Measurements from ENCODE around the gene HOPX.
A peak's percentile ranks its signal among the peaks of the same experiment; 100 is the strongest.
"Not testable (repeated sequence)": the region's sequence is repeated elsewhere in the genome, so short reads cannot be mapped to it uniquely, and the experiment has no call there.

Gene HOPX, protein sequence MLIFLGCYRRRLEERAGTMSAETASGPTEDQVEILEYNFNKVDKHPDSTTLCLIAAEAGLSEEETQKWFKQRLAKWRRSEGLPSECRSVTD

DNA sequence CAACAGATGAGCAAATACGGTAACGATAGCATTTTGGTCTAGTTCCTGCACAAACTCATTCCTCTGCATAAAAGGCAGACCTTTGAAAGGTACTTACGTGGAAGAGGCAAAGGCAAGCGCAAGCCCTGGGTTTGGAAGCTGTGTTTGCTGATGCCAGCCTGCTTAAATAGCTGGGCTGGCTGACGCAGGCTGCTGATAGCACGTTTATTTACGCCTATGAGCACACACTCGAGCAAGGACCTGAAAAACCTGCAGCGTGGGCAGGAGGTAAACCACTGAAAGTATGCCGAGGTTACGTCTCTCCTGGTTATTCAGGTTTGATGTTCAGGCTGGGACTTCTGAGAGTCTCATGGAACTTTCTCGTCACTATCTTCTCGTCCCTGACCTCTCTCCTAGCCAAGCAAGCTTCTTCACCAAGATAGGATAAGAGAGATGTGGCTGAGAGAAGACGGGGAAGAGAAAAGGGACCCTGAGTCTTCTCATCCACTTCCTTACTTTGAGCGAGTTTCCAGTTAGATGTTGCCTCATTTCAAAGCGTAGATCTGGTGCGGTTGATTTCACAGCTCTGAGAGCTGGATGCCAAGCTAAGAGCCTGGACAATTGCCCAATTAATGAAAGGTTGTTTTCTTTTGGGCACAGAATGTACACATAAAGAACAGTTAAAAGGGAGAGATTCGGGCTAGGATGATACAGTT is at the start of gene HOPX:
Gene HOPX (minus strand): TSS at position 139 of the 695 bp plus-strand sequence. CDS start 23,480 bp downstream, outside the sequence.
- peak; percentile 47 for DNase-seq (ENCODE audit: low read depth, low spot score)

DNA sequence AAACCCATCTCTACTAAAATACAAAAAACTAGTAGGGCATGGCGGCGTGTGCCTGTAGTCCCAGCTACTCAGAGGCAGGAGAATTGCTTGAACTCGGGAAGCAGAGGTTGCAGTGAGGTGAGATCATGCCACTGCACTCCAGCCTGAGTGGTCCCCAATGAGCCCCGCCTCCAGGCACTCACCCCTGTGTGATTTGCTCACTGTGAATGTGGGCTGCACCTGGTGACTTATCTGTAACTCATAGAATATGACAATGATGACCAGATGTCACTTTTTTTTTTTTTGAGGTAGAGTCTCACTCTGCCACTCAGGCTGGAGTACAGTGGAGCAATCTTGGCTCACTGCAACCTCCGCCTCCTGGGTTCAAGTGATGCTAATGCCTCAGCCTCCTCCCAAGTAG is 49.0 kb upstream of the HOPX start:
- DNase-seq (ENCODE audit: low read depth, low spot score), result no peak

DNA sequence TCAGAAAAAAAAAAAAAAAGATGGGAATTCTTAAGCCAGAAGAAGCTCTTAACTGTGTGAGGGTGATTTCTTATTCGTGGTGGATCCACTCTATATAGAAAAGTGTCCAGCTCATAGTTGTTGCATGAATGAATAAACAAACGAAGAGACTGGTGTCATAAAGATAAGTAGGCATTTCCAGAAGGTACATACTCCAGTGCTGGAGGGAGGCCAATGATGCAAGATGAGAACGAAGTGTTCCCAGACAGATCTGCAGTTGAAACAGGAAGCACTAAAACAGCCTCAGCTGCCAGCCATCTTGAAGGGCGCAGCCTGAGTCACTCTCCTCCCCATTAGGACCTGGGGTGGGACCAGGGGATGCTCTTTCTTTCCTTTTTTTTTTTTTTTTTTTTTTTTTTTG is 47.4 kb upstream of the HOPX start:
- no peak for DNase-seq (ENCODE audit: low read depth, low spot score)

DNA sequence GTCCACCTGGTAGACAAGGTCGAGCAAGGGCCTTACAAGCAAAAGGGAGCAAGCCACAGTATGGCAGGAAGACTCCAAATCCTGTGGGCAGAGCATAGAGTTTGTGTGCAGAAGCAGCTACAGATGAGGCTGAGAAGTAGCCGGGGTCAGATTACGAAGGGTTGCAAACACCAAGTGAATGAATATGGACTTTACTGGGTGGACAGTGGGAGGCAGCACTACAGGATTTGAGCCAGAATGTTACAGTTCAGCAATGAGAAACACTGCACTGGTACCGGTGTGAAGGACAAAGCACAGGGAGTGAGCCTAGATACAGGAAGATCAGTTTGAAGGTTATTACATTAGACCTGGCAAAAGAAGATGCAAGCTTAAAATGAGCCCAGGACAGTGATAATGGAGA is 46.1 kb upstream of the HOPX start:
- DNase-seq (ENCODE audit: low read depth, low spot score), result no peak

DNA sequence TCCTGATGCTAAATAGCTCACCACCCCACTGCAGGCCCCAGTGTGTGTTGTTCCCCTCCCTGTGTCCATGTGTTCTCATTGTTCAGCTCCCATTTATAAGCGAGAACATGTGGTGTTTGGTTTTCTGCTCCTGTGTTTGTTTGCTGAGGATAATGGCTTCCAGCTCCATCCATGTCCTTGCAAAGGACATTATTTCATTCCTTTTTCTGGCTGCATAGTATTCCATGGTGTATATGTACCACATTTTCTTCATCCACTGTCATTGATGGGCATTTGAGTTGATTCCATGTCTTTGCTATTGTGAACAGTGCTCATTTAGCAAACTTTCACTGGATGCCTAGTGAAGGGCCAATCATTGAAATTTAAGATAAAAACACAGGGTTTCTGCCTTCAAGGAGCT is 45.5 kb upstream of the HOPX start:
- not testable (repeated sequence) for DNase-seq (ENCODE audit: low read depth, low spot score)

DNA sequence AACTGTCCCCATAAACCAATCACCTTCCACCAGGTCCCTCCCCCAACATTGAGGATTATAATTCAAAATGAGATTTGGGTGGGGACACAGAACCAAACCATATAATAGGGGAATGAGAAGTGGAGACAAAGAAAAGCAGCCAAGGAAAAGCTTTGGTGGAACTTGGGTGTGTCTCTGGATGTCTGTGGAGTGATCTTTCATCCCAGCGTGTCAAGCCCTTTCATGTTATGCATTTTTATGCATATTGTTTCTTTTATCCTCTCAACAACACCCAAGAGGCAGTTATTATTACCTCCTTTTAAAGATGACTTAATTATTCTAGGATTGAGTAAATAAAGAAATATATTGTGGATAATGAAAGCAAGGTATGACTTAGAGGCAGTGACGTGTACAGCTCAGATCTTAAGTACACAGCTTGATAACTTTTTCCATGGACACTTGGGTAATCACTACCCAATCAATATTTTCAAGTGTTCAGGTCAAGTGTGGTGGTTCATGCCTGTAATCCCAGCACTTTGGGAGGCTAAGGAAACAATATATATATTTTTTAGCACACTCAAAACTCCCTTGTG is 42.6 kb upstream of the HOPX start:
- no peak for DNase-seq (ENCODE audit: low read depth, low spot score)

DNA sequence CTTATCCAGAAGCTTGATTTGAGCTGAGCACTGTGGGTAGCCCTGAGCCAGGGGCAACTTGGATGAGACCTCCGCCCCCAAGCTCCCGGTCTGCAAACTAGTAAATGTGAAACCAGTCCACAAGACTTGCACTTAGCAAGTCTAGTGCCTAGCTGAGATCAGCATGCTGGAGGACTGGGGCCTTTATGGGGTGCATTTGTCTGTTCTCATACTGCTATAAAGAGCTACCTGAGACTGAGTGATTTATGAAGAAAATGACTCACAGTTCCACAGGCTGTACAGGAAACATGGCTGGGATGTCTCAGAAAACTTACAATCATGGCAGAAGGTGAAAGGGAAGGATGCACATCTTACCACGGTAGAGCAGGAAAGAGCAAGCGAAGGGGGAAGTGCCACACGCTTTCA is 42.1 kb upstream of the HOPX start:
- no peak for DNase-seq (ENCODE audit: low read depth, low spot score)

DNA sequence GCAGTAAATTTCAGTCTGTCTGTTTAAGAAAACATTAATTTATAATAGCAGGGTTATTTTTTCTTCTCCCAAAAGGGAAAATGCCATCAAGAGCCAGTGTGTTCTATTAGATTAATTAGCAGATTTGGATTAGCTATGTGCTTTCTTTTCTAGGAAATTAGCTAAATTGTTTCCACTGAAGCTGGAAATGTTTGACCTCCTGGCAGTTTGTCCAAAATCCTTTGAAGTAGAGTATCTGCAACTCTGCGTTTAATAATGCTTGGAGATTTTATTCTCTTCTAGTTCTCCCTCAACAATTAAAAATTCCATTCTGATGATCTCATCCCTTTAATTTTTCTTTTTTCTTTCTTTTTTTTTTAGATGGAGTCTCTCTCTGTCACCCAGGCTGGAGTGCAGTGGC is 27.1 kb upstream of the HOPX start:
- DNase-seq (ENCODE audit: low read depth, low spot score), result no peak

DNA sequence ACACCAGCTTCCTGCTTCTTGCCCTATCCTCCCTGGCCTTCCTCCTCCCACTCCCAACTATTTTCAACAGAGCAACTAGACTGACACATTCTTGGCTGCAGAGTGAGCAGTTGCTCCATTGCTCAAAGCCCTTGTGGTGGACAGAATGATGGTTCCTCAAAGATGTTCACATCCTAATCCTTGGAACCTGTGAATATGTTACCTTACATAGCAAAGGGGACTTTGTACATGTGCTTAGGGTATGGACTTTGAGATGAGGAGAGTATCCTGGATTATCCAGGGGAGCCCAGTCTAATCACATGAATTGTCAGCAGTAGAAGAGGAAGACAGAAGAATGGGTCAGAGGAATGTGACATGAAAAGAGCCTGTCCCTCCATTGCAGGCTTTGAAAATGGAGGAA is 24.9 kb upstream of the HOPX start:
- no peak for DNase-seq (ENCODE audit: low read depth, low spot score)

DNA sequence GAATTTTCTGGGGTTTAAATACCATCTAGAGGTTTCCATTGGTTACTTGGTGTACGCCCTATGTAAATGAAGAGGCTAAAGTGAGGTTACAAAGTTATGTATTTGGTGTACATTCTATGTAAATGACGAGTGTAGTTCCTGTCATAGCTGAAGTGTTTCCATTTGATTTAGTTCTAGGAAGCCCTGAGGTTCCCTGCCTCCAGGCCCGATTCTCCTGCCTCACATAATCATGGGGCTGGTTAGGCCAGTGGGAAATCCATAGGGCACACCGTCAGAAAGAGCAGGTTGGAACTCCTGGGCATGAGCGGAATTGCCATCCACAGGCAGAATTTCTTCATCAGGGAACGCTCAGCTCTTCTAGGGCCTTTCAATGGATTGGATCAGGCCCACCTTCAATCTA is 24.2 kb upstream of the HOPX start:
- DNase-seq (ENCODE audit: low read depth, low spot score), result no peak

DNA sequence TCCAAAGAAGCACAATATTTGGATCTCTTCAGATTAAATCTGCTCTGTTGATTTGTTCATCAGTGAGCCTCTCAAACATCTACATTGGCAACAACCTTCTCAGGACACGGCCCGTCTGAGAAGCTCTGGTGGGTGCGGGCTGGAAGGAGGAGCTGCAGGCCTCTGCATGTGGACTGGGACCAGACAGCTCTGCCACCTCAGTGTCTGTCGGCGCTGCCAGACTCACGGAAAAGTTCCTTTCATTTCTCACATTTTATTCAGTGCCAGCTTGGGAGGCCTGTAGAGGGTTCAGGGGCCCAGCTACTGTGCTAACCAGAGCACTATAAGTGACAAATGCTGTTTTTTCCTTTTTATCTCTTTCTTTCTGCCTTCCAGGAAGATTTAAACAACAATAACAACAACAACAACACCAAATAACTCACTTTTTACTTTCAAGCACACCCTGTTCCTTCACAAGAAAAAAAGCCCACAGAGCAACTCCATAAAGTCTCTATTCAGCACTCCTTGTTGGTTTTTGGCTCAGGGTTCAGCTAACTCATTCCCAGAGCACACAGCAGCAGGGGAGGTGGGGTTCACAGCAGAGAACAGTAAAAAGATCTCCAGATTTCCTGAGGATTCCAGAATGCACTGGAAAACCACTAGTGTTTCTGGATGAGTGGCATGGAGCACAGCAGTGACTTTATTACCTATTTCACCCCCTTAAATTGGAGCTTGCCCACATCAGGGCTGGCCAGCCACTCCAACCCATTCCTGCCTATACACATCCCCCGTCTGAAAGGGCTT is 23.2 kb upstream of the HOPX start:
- DNase-seq (ENCODE audit: low read depth, low spot score), result no peak

DNA sequence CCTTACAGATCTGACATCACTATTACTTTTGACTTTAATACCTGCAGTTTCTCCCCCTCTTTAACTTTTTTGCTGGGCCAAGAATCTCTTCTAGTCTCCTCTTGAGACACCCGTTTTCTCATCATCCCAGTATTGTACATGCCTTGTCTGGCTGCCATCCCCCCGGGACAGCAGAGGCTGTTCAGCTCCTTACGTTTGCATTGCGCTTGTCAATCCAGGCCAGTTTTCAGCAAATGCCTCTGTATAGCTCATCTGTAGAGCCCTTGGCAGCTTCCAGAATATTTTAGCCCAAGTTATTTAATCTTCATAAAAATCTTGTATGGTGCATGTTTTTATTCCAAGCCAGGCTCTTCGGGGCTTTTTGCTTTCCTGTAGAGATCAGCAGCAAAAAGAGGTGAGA is 22.3 kb upstream of the HOPX start:
- no peak for DNase-seq (ENCODE audit: low read depth, low spot score)

DNA sequence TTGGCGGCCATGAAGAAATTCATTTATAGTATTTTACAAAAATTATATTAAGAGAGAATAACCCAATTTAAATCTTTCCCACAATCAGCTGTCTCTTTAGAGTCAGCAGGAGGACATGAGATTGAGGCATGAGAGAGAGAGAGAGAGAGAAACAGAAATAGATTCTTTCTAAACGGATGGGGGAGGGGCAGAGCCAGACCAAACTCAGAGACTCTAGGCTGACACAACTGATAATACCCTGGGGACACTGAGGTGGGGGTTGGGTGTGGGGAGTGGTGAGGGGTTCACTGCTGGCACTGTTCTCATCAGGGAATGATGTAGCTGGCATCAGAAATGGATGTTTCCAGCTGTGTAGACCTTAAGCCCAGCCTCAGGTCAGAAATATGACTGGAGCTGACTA is 20.5 kb upstream of the HOPX start:
- DNase-seq (ENCODE audit: low read depth, low spot score), result no peak

DNA sequence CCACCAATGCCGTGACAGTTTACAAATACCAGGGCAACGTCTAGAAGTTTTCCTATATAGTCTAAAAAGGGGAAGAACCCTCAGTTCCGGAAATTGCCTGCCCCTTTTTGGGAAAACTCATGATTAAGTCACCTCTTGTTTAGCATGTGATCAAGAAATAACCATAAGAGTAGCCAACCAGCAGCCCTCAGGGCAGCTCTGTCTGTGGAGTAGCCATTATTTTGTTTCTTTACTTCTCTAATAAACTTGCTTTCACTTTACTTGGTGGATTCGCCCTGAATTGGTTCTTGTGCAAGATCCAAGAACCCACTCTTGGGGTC is 20.0 kb upstream of the HOPX start:
- no peak for DNase-seq (ENCODE audit: low read depth, low spot score)

DNA sequence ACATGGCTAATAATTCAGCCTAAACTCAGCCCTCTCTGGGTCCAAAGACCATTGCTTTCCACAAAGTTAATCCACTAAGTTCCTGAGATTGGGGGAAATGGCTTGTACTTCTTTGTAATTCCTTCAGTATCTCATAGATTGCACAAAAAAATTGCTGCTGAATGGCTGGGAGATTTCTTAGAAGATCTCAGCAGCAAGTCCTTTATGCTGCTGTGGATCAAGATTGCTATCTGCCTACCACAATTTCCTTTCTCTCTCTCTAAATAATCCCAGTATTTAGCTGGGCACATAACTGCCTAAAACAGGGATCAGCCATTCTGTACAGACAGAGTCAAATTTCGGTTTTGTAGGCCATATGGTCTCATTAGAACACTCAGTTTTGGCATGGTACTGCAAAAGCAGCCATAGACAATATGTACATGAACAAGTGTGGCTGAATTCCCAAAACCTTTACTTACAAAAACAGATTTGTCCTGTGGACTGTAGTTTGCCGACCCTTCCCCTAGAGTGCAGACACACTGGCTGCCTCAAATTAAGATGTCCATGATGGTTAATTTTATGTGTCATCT is 18.5 kb upstream of the HOPX start:
- no peak for DNase-seq (ENCODE audit: low read depth, low spot score)

DNA sequence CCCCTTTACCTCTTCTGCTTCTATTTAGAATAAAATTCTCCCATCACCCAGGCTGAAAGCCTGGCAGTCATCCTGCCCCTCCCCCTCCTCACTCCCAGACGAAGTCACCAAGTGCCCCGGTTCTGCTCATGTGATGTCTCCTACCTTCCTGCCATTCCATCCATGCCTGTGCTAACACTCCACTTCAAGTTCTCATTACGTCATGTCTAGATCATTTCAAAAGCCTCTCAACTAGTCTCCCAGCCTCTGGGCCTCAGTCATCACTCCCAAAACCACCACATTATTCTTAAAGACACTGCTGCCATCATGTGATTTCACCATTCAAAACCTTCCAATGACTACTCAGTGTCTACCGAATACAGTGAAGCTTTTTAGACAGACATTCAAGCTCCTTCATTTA is 17.2 kb upstream of the HOPX start:
- no peak for DNase-seq (ENCODE audit: low read depth, low spot score)

DNA sequence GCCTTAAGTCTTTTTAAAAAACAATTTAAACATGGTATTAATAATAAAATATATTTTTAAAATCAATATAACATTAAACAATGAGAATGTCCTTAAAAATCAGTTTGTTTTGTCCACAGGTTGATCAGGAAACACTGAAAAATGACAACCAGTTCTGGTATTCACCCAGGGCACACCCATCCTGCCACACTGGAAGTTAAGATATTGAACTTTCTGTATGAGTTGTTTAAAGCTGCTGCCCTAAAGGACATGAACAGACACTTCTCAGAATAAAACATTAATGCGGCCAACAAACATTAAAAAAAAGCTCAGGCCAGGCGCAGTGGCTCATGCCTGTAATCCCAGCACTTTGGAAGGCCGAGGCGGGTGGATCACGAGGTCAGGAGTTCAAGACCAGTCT is 15.0 kb upstream of the HOPX start:
- DNase-seq (ENCODE audit: low read depth, low spot score), result no peak

DNA sequence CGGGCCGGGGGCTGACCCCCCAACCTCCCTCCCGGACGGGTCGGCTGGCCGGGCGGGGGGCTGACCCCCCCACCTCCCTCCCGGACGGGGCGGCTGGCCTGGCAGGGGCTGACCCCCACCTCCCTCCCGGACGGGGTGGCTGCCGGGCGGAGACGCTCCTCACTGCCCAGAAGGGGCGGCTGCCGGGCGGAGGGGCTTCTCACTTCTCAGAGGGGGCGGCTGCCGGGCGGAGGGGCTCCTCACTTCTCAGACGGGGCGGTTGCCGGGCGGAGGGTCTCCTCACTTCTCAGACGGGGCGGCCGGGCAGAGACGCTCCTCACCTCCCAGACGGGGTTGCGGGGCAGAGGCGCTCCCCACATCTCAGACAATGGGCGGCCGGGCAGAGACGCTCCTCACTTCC is 12.4 kb upstream of the HOPX start:
- not testable (repeated sequence) for DNase-seq (ENCODE audit: low read depth, low spot score)

DNA sequence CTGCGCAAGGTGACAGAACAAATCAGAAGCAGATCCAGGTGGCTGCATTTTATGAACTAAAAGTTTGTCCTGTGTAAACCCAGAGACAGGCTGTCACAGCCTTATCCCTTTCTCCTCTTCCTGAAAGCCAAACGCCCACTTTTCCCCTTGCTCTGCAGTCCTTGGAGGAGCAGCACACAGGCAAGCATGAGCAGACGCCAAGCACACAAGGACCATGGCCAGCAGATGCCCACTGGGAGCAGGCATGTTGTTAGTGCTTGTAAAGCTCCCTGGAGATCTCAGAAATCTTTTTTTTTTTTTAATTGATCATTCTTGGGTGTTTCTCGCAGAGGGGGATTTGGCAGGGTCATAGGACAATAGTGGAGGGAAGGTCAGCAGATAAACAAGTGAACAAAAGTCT is 11.5 kb upstream of the HOPX start:
- DNase-seq (ENCODE audit: low read depth, low spot score), result no peak

DNA sequence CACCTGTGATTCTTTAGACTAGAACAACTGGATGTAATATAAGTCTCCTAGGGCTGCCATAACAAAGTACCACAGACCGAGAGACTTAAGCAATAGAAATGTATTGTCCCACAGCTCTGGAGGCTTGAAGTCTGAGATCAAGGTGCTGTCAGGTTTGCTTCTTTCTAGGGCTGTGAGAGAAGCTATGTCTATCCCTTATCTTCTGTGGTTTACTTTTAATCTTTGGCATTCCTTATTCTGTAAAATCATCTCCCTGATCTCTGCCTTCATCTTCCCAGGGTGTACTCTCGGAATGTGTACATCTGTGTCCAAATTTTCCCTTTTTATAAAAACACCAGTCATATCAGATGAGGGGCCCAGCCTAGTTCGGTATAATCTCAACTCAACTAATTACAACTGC is 10.3 kb upstream of the HOPX start:
- DNase-seq (ENCODE audit: low read depth, low spot score), result no peak

DNA sequence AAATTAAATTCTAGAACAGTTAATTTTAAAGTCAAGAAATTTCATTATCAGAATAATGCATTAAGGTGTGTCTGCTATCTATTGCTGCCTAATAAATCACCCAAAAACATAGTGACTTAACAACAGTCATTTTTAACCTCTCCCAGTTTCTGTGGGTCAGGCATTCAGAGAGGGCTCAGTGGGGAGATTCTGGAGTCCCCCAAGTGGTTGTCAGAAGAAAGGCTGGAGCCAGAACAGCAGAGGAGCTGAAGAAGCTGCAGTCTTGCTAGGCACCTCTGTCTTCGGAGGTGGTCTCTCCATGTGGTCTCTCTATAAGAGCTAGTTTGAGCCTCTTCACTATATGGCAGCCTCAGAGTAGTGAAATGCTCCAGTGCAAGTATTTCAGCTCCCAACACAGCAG is 9.3 kb upstream of the HOPX start:
- DNase-seq (ENCODE audit: low read depth, low spot score), result no peak

DNA sequence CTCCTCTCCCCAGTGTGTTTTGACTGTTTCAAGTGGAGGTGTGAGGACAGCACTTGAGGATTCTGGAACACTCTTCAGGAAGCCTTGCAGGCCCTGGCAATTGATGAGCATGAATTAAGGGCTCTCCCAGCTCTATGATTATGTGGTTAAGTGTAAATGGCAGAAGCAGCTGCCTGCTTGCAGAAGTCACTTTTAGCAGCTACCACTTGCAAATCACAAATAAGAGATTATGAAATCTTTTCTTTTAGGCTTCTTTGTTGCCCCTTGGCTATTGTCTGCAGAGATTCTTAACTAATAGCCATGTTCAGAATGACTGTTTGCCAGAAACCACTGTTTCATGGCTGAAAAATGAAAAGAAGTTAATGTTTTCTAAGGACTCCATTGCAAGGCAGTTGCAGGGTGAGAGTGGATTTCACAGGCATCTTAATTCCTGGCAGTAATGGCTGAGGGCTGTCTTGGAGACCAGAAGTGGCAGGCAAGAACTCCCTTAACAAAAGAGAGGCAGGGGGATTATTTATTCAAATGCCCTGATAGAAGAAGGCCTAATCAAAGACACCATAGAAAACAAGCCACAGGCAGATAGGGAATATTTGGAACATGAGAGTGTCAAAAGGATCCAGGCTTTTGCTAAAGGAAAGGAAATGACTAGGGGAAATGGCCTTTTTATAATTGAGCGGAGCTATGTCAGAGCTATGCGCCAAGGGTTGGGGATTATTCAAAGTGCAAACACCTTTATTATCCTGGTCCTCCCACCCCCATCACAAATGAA is 8.3 kb upstream of the HOPX start:
- DNase-seq (ENCODE audit: low read depth, low spot score), result no peak

Data from activated naive CD8-positive, alpha-beta T cell treated with anti-CD3 and anti-CD28 coated beads, Interleukin-2, amount 50 U/mL, for 16 hours (primary cell).